BE2C (cell line): ENCODE data around the gene RIMS4.

ENCODE experiments used
- DNase-seq: peaks from one replicate; pipeline ENCODE4 v3.0.0-alpha.2; 2020
- H3K27me3 ChIP-seq: fragments of 250-450 bp; sonication (Bioruptor Pico); 2 replicates; pipeline ENCODE4 v1.5.1; 2020; ENCODE audit warnings: mild to moderate bottlenecking
- H3K36me3 ChIP-seq: fragments of 250-450 bp; sonication (Bioruptor Pico); 2 replicates; pipeline ENCODE4 v1.5.1; 2020; ENCODE audit warnings: mild to moderate bottlenecking
- H3K4me1 ChIP-seq: fragments of 250-450 bp; sonication (Bioruptor Pico); 2 replicates; pipeline ENCODE4 v1.5.1; 2020
- H3K4me3 ChIP-seq: 2 replicates; pipeline ENCODE4 v1.5.1; 2011; ENCODE audit warnings: low read depth, low read length
- H3K9me3 ChIP-seq: fragments of 250-450 bp; sonication (Bioruptor Pico); 2 replicates; pipeline ENCODE4 v1.5.1; 2020
- CTCF ChIP-seq: IDR thresholded peaks from 2 replicates; pipeline ENCODE4 v1.5.1; 2012; ENCODE audit warnings: mild to moderate bottlenecking, low read depth, low read length

RIMS4 gene

GRCh38 chr20:44735816-44736169 is 74.6 kb downstream of the RIMS4 start:
- H3K4me1 ChIP-seq, result 0 out of 2 replicates have a peak, but pooled peaks cover 3% of the 10 kb centered on the region

GRCh38 chr20:44734938-44735337 is 75.4 kb downstream of the RIMS4 start:
- Histone ChIP-seq H3K9me3 (no peaks in the 10 kb centered on the region), H3K4me3 (no peak overlapping the region), H3K36me3 (no peaks in the 10 kb centered on the region), H3K4me1 (0 out of 2 replicates have a peak, but pooled peaks cover 3% of the 10 kb centered on the region), H3K27me3 (no peaks in the 10 kb centered on the region)
- no peak for DNase-seq
- TF ChIP-seq CTCF, result no peak

More at GRCh38 chr20:44735816-44736169, 74.6 kb downstream of the RIMS4 start:
- no peak for TF ChIP-seq CTCF
- Histone ChIP-seq H3K27me3 (no peaks in the 10 kb centered on the region), H3K36me3 (no peaks in the 10 kb centered on the region), H3K9me3 (no peaks in the 10 kb centered on the region), H3K4me3 (no peak overlapping the region)
- DNase-seq, result no peak

GRCh38 chr20:44733341-44734069 is 76.8 kb downstream of the RIMS4 start:
- H3K4me1 ChIP-seq, result peaks cover 8% of the 10 kb centered on the region
- peak; percentile 71 for DNase-seq
- peak; percentile 93 for TF ChIP-seq CTCF

GRCh38 chr20:44732327-44732726 is 78.0 kb downstream of the RIMS4 start:
- no peaks in the 10 kb centered on the region for H3K36me3 ChIP-seq
- no peaks in the 10 kb centered on the region for H3K9me3 ChIP-seq
- H3K4me1 ChIP-seq, result peaks cover 9% of the 10 kb centered on the region
- no peak for TF ChIP-seq CTCF
- no peak overlapping the region for H3K4me3 ChIP-seq
- DNase-seq, result no peak
- H3K27me3 ChIP-seq, result no peaks in the 10 kb centered on the region

More at GRCh38 chr20:44733341-44734069, 76.8 kb downstream of the RIMS4 start:
- H3K9me3 ChIP-seq, result no peaks in the 10 kb centered on the region
- no peaks in the 10 kb centered on the region for H3K27me3 ChIP-seq
- no peaks in the 10 kb centered on the region for H3K36me3 ChIP-seq
- H3K4me3 ChIP-seq, result no peak overlapping the region

- Histone ChIP-seq H3K36me3 (no peaks in the 10 kb centered on the region), H3K4me1 (peaks cover 9% of the 10 kb centered on the region), H3K9me3 (no peaks in the 10 kb centered on the region), H3K4me3 (no peak overlapping the region), H3K27me3 (no peaks in the 10 kb centered on the region)
- TF ChIP-seq CTCF, result no peak
- DNase-seq, result no peak
Observed at GRCh38 chr20:44731657-44732056, 78.7 kb downstream of the RIMS4 start.

- no peaks in the 10 kb centered on the region for H3K36me3 ChIP-seq
- TF ChIP-seq CTCF, result no peak
- no peak overlapping the region for H3K4me3 ChIP-seq
- no peak for DNase-seq
- H3K27me3 ChIP-seq, result no peaks in the 10 kb centered on the region
- H3K9me3 ChIP-seq, result no peaks in the 10 kb centered on the region
- peaks cover 6% of the 10 kb centered on the region for H3K4me1 ChIP-seq
Observed at GRCh38 chr20:44730441-44730840, 79.9 kb downstream of the RIMS4 start.
